ENCODE results near the gene APBB2. TPM values are rescaled to one million over a fixed set of nuclear protein-coding genes. Genes with fewer than 3 reads are reported as not detected.

Gene APBB2
- total RNA-seq, 1 donor = 75.8 TPM

DNA sequence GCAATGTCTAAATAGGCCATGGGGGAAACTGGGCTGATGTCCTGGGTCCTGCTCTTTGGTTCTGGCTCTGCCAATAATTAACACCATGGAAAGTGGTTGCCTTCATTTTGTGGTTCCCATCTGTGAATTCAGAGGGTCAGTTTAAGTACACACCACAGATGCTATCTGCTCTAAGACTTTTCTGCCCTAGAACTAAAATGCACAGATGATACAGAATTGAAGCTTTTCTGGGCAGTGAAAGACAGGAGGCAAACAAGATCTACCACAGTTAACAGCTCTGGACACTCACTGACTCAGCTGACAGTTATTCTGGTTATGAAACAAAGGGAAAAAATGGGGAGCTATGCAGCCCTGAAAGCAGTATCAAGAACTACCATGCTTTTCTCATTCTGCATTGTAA is 37.3 kb downstream of the APBB2 start:
- DNase-seq (ENCODE audit: low read depth) = peak; percentile 74
- H3K4me3 ChIP-seq (ENCODE audit: low read depth, low read length) = no peak overlapping the region
- TF ChIP-seq, protein P1, sequence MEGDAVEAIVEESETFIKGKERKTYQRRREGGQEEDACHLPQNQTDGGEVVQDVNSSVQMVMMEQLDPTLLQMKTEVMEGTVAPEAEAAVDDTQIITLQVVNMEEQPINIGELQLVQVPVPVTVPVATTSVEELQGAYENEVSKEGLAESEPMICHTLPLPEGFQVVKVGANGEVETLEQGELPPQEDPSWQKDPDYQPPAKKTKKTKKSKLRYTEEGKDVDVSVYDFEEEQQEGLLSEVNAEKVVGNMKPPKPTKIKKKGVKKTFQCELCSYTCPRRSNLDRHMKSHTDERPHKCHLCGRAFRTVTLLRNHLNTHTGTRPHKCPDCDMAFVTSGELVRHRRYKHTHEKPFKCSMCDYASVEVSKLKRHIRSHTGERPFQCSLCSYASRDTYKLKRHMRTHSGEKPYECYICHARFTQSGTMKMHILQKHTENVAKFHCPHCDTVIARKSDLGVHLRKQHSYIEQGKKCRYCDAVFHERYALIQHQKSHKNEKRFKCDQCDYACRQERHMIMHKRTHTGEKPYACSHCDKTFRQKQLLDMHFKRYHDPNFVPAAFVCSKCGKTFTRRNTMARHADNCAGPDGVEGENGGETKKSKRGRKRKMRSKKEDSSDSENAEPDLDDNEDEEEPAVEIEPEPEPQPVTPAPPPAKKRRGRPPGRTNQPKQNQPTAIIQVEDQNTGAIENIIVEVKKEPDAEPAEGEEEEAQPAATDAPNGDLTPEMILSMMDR (IDR thresholded peaks at IDR 0.05; ENCODE audit: insufficient read depth, low read length) = peak; percentile 26

DNA sequence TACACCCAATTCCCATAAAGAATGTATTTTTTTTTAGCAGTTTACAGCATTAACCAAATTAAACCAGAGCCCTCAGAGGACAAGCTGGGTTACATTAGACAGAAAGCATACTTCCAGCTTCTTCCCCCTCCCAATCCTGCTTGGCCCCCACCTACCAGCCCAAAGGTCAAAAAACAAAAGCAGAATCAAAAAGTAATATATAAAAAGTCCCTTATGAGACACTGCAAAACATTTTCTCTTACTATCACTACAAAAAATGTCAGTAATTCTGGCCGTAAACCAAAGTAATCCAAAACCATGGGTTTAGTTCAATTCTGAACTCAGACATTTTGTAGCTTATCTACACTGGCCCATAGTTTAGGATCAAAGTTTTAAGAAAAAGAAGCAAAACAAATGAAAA is 38.0 kb downstream of the APBB2 start:
- TF ChIP-seq, protein P1 (IDR thresholded peaks at IDR 0.05; ENCODE audit: insufficient read depth, low read length) = no peak
- peak; percentile 83 for DNase-seq (ENCODE audit: low read depth)
- no peak overlapping the region for H3K4me3 ChIP-seq (ENCODE audit: low read depth, low read length)

DNA sequence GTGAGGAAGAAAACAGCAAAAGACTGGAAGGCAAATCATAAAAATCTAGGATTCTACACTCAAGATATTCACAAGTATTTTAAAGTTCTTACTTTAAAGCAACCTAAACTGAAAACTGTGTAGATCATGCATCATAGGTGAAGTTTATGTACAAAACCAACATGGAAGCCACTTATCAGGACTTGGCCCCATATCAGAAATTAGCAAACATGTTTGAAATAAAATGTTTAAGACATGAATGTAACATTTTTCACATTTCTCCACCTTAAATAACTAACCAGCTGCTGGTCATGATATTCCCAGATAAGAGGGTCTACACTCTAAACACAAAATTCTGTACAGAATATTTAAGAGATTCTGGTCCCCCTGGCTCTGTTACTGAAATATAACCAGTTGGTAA is 38.5 kb downstream of the APBB2 start:
- no peak overlapping the region for H3K4me3 ChIP-seq (ENCODE audit: low read depth, low read length)
- TF ChIP-seq, protein P1 (IDR thresholded peaks at IDR 0.05; ENCODE audit: insufficient read depth, low read length) = no peak
- DNase-seq (ENCODE audit: low read depth) = peak; percentile 40

- H3K4me3 ChIP-seq (ENCODE audit: low read depth, low read length) = no peak overlapping the region
- DNase-seq (ENCODE audit: low read depth) = peak; percentile 30
- TF ChIP-seq, protein P1 (IDR thresholded peaks at IDR 0.05; ENCODE audit: insufficient read depth, low read length) = no peak
Observed at GRCh38 chr4:41174444-41174843, 39.9 kb downstream of the APBB2 start.

GRCh38 chr4:41172786-41173185 is 41.6 kb downstream of the APBB2 start:
- TF ChIP-seq, protein P1 (IDR thresholded peaks at IDR 0.05; ENCODE audit: insufficient read depth, low read length) = no peak

GRCh38 chr4:41169256-41169800 is 45.0 kb downstream of the APBB2 start:
- TF ChIP-seq, protein P1 (IDR thresholded peaks at IDR 0.05; ENCODE audit: insufficient read depth, low read length) = no peak
- no peak overlapping the region for H3K4me3 ChIP-seq (ENCODE audit: low read depth, low read length)
- no peak for DNase-seq (ENCODE audit: low read depth)

More at GRCh38 chr4:41172786-41173185, 41.6 kb downstream of the APBB2 start:
- H3K4me3 ChIP-seq (ENCODE audit: low read depth, low read length) = no peak overlapping the region
- DNase-seq (ENCODE audit: low read depth) = no peak

DNA sequence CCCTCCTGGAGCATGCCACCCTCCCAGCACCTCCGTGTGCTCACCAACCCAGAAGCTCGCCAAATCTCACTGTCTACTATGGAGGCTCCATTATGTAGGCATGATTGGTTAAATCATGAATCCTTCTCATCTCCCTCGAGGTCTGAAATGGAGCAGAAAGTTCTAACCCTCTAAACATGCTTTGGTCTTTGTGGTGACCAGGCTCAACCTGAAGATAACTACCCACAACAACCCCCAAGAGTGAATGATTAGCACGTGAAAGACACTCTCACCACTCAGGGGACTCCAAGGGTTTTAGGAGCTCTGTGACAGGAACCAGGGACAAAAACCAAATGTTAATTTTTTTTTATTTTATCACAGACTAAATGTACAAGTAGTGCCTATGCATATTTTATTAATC is 47.2 kb downstream of the APBB2 start:
- DNase-seq (ENCODE audit: low read depth) = no peak
- TF ChIP-seq, protein P1 (IDR thresholded peaks at IDR 0.05; ENCODE audit: insufficient read depth, low read length) = no peak
- no peak overlapping the region for H3K4me3 ChIP-seq (ENCODE audit: low read depth, low read length)

Measured in fibroblast of the aortic adventitia (primary cell).